Fibroblast of peridontal ligament (primary cell): ENCODE measurements around the gene FLRT1.
"Not testable (repeated sequence)": the region's sequence is repeated elsewhere in the genome, so short reads cannot be mapped to it uniquely, and the experiment has no call there.

Experiments
- DNase-seq: peaks from one replicate; pipeline ENCODE4 v3.0.0-alpha.2; 2010; ENCODE audit errors: extremely low read depth

FLRT1 gene

GRCh38 chr11:64045700-64046099 lies 10.0 kb downstream of the FLRT1 start:
- DNase-seq, result no peak

- not testable (repeated sequence) for DNase-seq
Measured at GRCh38 chr11:64047373-64047772, 11.6 kb downstream of the FLRT1 start.

GRCh38 chr11:64048042-64048854 lies 12.5 kb downstream of the FLRT1 start:
- no peak for DNase-seq

- no peak for DNase-seq
Measured at GRCh38 chr11:64049509-64049908, 13.8 kb downstream of the FLRT1 start.

- no peak for DNase-seq
Measured at GRCh38 chr11:64051297-64051696, 15.6 kb downstream of the FLRT1 start.

- no peak for DNase-seq
Measured at GRCh38 chr11:64052436-64052835, 16.7 kb downstream of the FLRT1 start.

- DNase-seq, result no peak
Measured at GRCh38 chr11:64052938-64053622, 17.3 kb downstream of the FLRT1 start.

- no peak for DNase-seq
Measured at GRCh38 chr11:64053699-64054098, 18.0 kb downstream of the FLRT1 start.

GRCh38 chr11:64055077-64055476 lies 19.3 kb downstream of the FLRT1 start:
- no peak for DNase-seq

- no peak for DNase-seq
Measured at GRCh38 chr11:64056213-64056785, 20.6 kb downstream of the FLRT1 start.

- no peak for DNase-seq
Measured at GRCh38 chr11:64056861-64057260, 21.1 kb downstream of the FLRT1 start.

- DNase-seq, result no peak
Measured at GRCh38 chr11:64057890-64058289, 22.2 kb downstream of the FLRT1 start.

GRCh38 chr11:64058494-64058893 lies 22.8 kb downstream of the FLRT1 start:
- DNase-seq, result no peak

GRCh38 chr11:64059339-64060140 lies 23.8 kb downstream of the FLRT1 start:
- DNase-seq, result no peak

GRCh38 chr11:64060263-64060860 lies 24.6 kb downstream of the FLRT1 start:
- no peak for DNase-seq

- DNase-seq, result peak; percentile 5
Measured at GRCh38 chr11:64060861-64061444, 25.2 kb downstream of the FLRT1 start.

- no peak for DNase-seq
Measured at GRCh38 chr11:64062185-64063039, 26.7 kb downstream of the FLRT1 start.

- DNase-seq, result no peak
Measured at GRCh38 chr11:64063777-64064176, 28.0 kb downstream of the FLRT1 start.

GRCh38 chr11:64064374-64065140 lies 28.8 kb downstream of the FLRT1 start:
- no peak for DNase-seq

GRCh38 chr11:64065141-64065465 lies 29.4 kb downstream of the FLRT1 start:
- no peak for DNase-seq
